GM18951 (cell line): Measurements from ENCODE around the gene TRIM26.

Experiments used
- POLR2A ChIP-seq: IDR thresholded peaks from 4 replicates; pipeline ENCODE4 v1.6.1; 2011; ENCODE audit warnings: mild to moderate bottlenecking; ENCODE audit not compliant: insufficient read length, insufficient read depth; ENCODE audit errors: extremely low read depth
- in situ Hi-C: fragments of 300-500 bp; cut with MboI; formaldehyde crosslinking; loops from one replicate; pipeline ENCODE4 v1.12.0; 2022; ENCODE audit warnings: low sequenced_read_pairs, mixed read lengths, inconsistent platforms; ENCODE audit not compliant: unreplicated experiment

TRIM26 gene

DNA sequence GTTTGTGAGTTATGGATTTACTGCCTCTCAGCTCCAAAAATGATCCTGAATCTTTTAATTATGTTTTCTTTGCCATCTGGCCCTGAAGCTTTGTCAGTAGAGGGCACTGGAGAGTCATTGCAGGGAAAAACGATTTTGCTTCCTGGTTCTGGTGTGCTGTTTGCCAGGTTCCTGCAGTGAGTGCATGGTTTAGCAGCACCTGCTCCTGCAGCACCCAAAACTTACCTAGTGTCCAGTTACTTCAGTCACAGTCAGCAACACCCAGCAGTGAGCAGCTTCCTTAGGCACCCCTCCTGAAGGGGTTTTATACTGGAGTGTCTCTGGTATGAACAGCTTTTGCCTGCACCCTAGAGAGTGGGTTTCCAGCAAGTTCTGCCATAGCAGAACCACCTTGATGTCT lies 6.0 kb upstream of the TRIM26 start:
- in situ Hi-C loops, result no loop called here
- TF ChIP-seq POLR2A, result no peak

DNA sequence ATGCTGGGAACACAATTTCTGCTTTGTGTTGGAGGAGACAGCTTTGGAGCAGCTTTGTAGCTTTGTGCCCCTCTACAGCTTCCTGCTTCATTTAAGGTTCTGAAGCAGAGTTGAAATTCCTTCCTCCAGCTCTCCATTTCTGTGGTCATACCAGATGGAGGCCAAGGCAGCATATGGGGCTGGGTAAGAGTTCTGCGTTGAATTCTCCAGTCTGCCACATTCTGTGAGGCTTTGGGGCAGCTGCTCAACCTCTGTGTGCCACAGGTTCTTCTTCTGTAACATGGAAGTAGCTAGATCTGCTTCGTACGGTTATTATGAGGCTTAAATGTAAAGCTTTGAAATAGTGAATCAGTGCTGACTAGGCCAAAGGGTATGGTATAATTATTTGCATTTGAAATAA lies 2.9 kb upstream of the TRIM26 start:
- no peak for TF ChIP-seq POLR2A
- in situ Hi-C loops, result no loop called here

DNA sequence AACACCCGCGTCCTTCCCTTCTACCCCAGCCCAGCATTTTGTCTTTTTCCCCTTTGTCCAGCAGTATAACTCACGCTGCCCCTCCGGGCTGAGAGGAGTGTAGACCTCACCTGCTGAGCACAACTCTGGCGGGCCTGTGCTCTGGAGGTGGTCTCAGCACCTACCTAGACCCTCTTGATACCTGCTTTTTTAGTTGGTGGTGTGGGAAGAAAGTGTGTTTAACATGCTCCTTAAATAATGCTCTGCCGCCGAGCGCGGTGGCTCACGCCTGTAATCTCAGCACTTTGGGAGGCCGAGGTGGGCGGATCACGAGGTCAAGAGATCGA lies 1.4 kb upstream of the TRIM26 start:
- in situ Hi-C loops, result no loop called here
- TF ChIP-seq POLR2A, result no peak

DNA sequence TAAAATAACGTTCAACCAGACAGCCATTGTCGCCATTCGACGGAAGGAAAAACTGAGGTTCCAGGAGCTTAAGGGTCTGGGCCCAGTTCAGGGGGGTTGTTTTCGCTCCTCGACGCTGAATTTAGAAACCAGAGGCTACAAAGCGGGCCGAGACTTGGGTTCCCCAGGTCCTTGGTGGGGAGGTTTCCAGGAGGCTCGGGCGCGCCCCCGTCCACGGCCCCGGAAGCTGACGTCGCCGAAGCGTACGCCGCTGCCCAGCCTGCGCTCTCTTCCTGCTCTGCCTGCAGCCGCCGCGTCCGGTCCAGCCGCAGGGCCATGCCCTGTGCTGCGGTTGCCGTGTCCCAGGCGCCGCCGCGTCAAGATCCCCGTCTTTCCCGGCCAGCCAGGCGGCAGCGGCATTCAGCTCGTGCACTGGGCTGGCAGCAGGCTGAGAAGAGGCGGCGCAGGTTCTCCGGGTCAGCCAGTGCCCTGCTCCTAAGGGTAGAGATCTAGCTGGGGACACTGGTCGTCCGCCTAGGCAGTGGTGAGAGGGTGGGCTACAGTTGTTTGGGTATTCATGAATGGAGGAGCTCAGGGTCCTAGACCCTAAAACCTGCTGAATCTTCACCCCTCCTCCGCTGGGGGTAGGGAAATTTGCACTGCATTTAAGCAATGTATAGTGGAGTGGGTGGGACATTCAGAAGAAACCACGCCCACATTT lies 901 bp upstream of the TRIM26 start:
- in situ Hi-C loops, result no loop called here
- TF ChIP-seq POLR2A, result peak; percentile 96

DNA sequence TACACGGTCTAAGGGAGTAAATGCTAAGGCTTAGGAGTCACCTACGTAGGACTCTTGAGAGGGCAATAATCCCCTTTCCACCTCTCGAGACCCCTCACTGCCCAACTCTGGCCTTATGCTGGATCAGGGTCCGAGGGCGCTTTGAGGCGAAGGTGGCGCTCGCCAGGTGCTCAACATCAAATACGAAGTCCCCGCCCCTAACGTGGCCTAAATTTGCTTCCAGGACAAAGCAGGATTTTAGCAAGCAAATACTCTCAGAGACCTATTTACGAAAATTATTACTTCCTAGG lies 406 bp upstream of the TRIM26 start:
- TF ChIP-seq POLR2A, result no peak
- in situ Hi-C loops, result no loop called here

DNA sequence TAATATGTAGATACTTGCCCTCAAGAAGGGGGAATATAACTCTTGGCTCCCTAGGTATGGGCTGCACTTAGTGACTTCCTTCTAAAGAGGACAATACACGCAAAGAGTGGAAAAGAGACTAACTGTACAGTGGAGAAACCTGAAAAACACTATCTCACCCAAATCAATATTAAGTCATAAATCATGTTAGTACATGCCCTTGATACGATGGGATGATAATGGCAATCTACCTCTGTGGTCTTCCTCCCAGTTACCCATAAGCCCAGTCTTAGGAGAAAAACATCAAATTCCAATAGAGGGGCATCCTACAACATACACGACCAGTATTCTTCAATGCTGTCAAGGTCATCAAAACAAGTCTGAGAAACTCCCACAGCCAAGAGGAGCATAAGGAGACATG lies 1.3 kb downstream of the TRIM26 start:
- in situ Hi-C loops, result no loop called here

DNA sequence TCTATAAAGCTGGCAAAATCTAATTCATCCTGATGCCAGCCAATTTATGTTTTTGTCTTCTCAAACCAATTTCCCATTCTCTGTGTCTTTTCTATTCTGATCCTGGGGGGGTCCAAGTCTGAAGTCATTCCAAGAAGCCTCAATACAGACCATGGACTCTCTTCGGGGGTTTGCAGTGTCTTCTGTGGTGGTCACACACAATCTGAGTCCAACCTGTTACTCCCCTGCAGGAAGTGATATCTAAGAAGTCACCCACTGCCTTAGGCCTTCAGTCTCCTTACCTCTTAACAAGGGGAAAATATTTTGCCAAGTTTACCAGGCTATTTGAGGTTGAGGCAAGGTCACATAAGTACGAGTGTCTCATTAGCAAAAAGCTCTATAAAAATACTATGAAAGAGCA lies 1.9 kb downstream of the TRIM26 start:
- TF ChIP-seq POLR2A, result no peak
- in situ Hi-C loops, result no loop called here

More for the DNA sequence above, 1.3 kb downstream of the TRIM26 start:
- TF ChIP-seq POLR2A, result no peak

DNA sequence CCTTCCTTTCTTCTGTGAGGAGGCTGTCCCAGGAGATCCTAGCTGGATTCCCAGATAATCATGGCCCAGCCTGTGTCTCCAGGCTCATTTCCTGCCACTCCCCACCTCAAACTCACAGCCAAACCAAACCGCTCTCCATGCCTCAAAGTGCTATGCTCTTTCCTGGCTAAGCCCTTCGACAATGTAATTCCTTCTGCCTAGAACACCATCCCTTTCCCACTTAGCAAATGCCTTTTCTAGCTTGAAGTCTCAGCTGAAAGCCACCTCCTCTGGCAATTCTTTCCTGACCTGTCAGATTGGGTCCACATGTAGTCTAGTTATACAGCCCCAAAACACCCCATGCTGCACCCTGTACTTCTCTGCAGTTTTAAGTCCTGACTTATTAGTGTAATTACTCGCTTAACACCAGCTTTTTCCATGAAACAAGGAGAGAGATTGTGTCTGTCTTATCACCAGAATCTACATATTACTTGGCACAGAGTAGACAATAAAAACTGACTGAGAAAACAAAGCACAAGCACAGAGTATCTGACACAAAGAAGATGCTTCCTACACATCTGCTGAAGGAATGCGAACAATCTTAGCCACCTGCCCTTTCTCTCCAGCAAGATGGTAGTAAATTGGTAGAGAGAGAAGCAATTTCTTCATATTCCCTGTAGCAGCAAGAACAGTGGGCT lies 5.4 kb downstream of the TRIM26 start:
- in situ Hi-C loops, result no loop called here
- no peak for TF ChIP-seq POLR2A

DNA sequence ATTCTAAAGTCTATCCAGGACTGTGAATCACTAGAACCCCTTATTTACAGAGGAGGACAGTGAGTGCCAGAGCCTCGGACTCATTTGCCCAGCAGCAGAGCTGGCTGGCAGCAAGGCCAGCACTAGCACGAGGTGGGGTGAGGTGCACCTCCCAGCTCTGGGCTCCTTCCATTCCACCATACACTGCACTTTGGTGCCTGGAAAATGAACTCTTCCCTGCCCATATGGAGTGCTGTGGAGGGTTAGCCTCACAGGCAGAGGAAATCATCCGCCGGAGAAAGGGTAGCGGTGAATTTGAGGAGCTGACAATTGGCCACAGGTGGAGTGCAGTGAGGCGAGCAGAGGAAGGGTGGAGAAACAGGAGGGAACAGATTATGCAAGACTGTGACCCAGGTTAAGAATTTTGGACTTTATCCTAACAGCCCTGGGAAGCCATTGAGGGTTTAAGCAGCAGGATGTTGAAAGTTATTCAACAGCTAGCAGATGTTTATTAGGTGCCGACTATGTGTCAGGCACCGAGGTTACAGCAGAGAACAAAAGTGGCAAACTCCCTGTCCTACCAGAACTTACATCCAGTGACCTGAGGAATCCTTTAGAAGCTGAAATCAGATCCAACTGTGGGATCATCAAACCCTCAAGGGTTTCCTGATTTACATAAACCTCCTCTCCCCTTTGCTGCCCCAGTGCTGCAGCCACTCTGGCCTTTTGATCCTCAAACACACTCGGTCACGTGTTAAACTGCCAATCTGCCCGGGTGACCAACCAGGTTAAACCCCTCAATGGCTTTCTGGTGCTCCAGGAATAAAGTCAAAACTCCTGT lies 6.2 kb downstream of the TRIM26 start:
- no peak for TF ChIP-seq POLR2A
- in situ Hi-C loops, result no loop called here

DNA sequence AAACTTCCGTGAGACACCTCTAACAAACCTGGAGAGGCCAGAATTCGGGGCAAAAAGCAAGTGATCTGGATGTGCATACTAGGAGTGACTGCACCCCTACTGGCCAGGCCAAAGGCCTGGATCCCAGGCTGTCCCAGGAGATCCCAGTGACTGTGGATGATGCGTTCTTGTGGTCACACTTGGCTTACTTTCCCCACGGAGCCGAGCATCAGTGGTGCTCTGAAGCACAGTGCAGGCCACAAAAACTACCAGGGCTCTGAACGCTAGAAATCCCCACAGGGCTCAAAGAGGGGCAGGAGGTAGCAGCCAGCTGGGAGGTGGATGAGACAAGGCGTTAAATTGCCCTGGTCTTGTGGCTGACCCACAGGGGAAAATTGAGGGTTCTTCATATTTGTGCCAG lies 7.1 kb downstream of the TRIM26 start:
- TF ChIP-seq POLR2A, result no peak
- in situ Hi-C loops, result no loop called here

DNA sequence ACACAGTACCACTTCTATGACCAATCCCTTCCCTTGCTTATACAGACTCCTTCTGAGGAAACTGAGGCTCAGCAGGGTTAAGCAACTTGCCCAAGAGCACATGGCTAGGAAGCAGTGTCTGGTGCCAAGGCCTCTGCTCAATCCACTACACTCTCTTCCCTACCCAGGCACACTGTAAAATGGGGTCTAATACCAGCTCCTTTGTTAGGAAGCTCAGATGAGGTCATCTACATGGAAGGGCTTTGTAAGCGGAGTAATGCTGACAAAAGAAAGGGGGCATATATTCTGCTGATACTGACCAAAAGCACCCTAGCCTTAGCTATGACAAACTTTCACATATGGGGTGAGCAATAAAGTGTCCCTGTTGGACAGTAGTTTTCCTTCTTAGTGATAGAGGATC lies 9.1 kb downstream of the TRIM26 start:
- TF ChIP-seq POLR2A, result no peak

DNA sequence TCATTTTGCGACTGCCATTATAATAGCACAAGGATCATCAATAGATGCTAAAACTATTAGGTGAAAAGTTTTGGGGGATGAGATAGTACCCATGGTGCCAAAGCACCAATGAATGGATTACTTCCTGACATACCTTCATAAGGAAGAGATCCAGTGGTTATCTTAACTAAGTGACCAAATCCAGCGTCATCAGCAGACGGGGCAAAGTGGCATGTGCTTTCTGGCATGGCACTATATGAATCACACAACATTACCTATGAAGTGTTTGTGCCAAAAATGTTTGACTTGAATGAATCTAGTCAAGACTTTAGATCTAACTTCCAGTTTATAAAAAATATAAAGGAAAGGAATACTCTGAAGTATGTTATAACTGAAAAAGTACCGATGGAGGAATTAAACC lies 10.8 kb downstream of the TRIM26 start:
- TF ChIP-seq POLR2A, result no peak
- in situ Hi-C loops, result no loop called here

More for the DNA sequence above, 9.1 kb downstream of the TRIM26 start:
- in situ Hi-C loops, result no loop called here

DNA sequence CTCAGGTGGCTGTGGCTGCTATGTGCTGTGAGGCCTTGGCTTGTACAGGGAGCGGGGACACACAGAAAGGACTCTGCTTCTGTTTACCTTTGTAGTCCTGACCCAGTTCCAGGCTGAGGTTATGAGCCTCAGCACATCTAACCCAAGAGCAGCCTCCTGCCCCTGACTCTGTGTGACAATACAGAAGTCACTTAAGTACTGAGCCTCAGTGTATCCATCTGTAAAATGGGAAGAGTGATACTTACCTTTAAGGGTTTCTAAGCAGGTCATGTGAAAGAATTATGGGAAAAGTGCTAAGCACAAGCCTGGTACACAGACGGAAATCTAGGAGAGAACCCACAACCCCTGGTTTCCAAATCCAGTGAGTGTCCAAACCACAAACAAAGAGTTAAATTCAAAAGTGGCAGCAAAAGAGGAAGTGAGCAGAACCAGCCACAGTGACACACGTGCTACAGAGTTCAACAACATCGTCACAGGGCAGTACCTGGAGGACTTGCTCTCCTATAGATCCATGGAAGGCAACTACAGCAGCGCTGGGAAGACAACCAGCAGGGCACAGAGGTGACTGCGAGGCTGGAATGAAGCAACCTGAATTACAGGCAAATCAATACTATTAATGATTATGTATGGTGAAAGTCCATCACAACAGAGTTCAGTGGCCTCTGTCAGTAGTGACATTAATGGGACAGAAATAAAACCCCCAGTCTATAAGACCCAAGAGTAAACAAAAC lies 12.5 kb downstream of the TRIM26 start:
- TF ChIP-seq POLR2A, result no peak
- in situ Hi-C loops, result no loop called here
